ENCODE results near the gene CCDC187.

GRCh38 chr9:136351252-136351800 is 47.4 kb upstream of the CCDC187 start:
- no peak for TF ChIP-seq EP300 (IDR thresholded peaks at IDR 0.05)
- no peak for TF ChIP-seq CTCF (IDR thresholded peaks at IDR 0.05)
